Esophagus squamous epithelium (tissue), 5 donors: ENCODE data around the gene ATF4. TPM values are rescaled to one million over a fixed set of nuclear protein-coding genes. Genes with fewer than 3 reads are reported as not detected.

ENCODE experiments used
- DNase-seq: peaks from one replicate; lab custom pipeline; 2025; lab: John Stamatoyannopoulos, UW
- H3K27ac ChIP-seq, 4 donors: fragments of 200-600 bp; sonication (generic); one replicate each; pipeline ENCODE4 v1.5.1; 2016 to 2019; ENCODE audit warnings: mild to moderate bottlenecking in 1 of 4
- H3K27me3 ChIP-seq, 4 donors: fragments of 200-600 bp; sonication (generic); 1 replicate in 3 of 4; 2 replicates in 1 of 4; pipeline versions ENCODE4 v1.5.1 to v1.6.0; 2017 to 2021; ENCODE audit warnings: antibody characterized with exemption in 1 of 4
- H3K36me3 ChIP-seq, 3 donors: fragments of 200-600 bp; sonication (generic); one replicate each; pipeline ENCODE4 v1.5.1; 2016 to 2019
- H3K4me1 ChIP-seq, 3 donors: fragments of 200-600 bp; sonication (generic); one replicate each; pipeline ENCODE4 v1.5.1; 2017 to 2019
- H3K4me3 ChIP-seq, 4 donors: fragments of 200-600 bp; sonication (generic); 1 replicate in 3 of 4; 2 replicates in 1 of 4; pipeline ENCODE4 v1.5.1; 2016 to 2019; ENCODE audit warnings: mild to moderate bottlenecking in 2 of 4, moderate library complexity in 1 of 4
- H3K9me3 ChIP-seq, 3 donors: fragments of 200-600 bp; sonication (generic); one replicate each; pipeline ENCODE4 v1.5.1; 2016 to 2019
- CTCF ChIP-seq, 6 experiments: fragments of 450-650 bp in 4 of 6; fragments of 200-600 bp in 2 of 6; sonication (generic) in 2 of 6; IDR thresholded peaks; one replicate each; pipeline ENCODE4 v1.5.1; 2016 to 2019; ENCODE audit warnings: antibody characterized with exemption in 6 of 6, mild to moderate bottlenecking in 4 of 6, moderate library complexity in 4 of 6
- POLR2A ChIP-seq, 4 donors: fragments of 450-650 bp; IDR thresholded peaks; one replicate each; pipeline ENCODE4 v1.6.1; 2017; ENCODE audit warnings: antibody characterized with exemption in 4 of 4, mild to moderate bottlenecking in 4 of 4, moderate library complexity in 3 of 4
- WGBS, 2 donors: methylation state at CpG; one replicate each; pipeline ENCODE4 v1.1.5; 2018; 5-methylcytosine and 5-hydroxymethylcytosine counted together
- intact Hi-C: fragments of 100-400 bp; cut with DNase I; formaldehyde crosslinking; loops from one replicate; pipeline ENCODE4 v1.15.0; 2022
- total RNA-seq, 4 donors: library from RNA; depleted of rRNA; stranded (reverse); fragments of >200 nt; gene quantifications; one replicate each; pipeline ENCODE4 v1.1.0, GENCODE V29; 2016
- donor health status: DM: yes; HTN: yes; CAD: no.

The ATF4 gene
- total RNA-seq, 4 donors from 2014 or later, result 170 to 288 (median 234) TPM

GRCh38 chr22:39556970-39557841 lies 36.8 kb downstream of the ATF4 start:
- H3K36me3 ChIP-seq, result no peaks in the 10 kb centered on the region
- H3K27me3 ChIP-seq, result peaks cover 5 to 92% (median 16%) of the 10 kb centered on the region in 4 donors
- no peaks in the 10 kb centered on the region for H3K9me3 ChIP-seq
- no peak for TF ChIP-seq CTCF (IDR thresholded peaks at IDR 0.05)
- TF ChIP-seq POLR2A (IDR thresholded peaks at IDR 0.05), result no peak
- no peak for DNase-seq
- peaks cover 8 to 23% (median 11%) of the 10 kb centered on the region in 3 donors for H3K4me1 ChIP-seq
- peak overlapping the region; percentile 15 to 62 (median 28) for H3K4me3 ChIP-seq
- WGBS, 2 donors, result 15 to 51% methylated on average over 6 to 11 of the region's 72 CpGs
- no peak overlapping the region for H3K27ac ChIP-seq
- intact Hi-C loops, result no loop called here

GRCh38 chr22:39558254-39558727 lies 37.9 kb downstream of the ATF4 start:
- Histone ChIP-seq H3K9me3 (no peaks in the 10 kb centered on the region), H3K36me3 (no peaks in the 10 kb centered on the region), H3K27ac (no peak overlapping the region), H3K27me3 (peaks cover 5 to 91% (median 16%) of the 10 kb centered on the region in 4 donors), H3K4me3 (peak overlapping the region in 2 of 4 donors; percentile 40 to 62), H3K4me1 (peaks cover 8 to 23% (median 11%) of the 10 kb centered on the region in 3 donors)
- WGBS, 2 donors, result 16% methylated on average over 5 of the region's 34 CpGs; no CpG with 5 or more reads in 1 of the 2 donors
- intact Hi-C loops, result no loop called here
- TF ChIP-seq POLR2A (IDR thresholded peaks at IDR 0.05), result no peak
- TF ChIP-seq CTCF (IDR thresholded peaks at IDR 0.05), result no peak
- DNase-seq, result no peak

GRCh38 chr22:39558950-39559349 lies 38.6 kb downstream of the ATF4 start:
- no peak for TF ChIP-seq CTCF (IDR thresholded peaks at IDR 0.05)
- TF ChIP-seq POLR2A (IDR thresholded peaks at IDR 0.05), result no peak
- 100% methylated on average over 1 of the region's 14 CpGs; no CpG with 5 or more reads in 1 of the 2 donors for WGBS, 2 donors
- Histone ChIP-seq H3K27ac (no peak overlapping the region), H3K36me3 (no peaks in the 10 kb centered on the region), H3K4me3 (no peak overlapping the region), H3K27me3 (peaks cover 5 to 92% (median 16%) of the 10 kb centered on the region in 4 donors), H3K9me3 (no peaks in the 10 kb centered on the region), H3K4me1 (peaks cover 8 to 23% (median 11%) of the 10 kb centered on the region in 3 donors)
- no peak for DNase-seq
- intact Hi-C loops, result no loop called here

GRCh38 chr22:39559456-39560105 lies 39.2 kb downstream of the ATF4 start:
- TF ChIP-seq POLR2A (IDR thresholded peaks at IDR 0.05) (no peak), CTCF (IDR thresholded peaks at IDR 0.05) (peak in 4 of 6 experiments; percentile 21 to 42 (median 24))
- WGBS, 2 donors, result 51 to 54% methylated on average over 4 to 5 of the region's 11 CpGs
- intact Hi-C loops, result no loop called here
- Histone ChIP-seq H3K27me3 (peaks cover 5 to 92% (median 16%) of the 10 kb centered on the region in 4 donors), H3K4me3 (no peak overlapping the region), H3K36me3 (no peaks in the 10 kb centered on the region), H3K4me1 (peaks cover 8 to 23% (median 11%) of the 10 kb centered on the region in 3 donors), H3K27ac (no peak overlapping the region), H3K9me3 (no peaks in the 10 kb centered on the region)
- DNase-seq, result no peak
